ENCODE results near the gene AHCY.

Gene AHCY

GRCh38 chr20:34240693-34241615 lies 62.2 kb downstream of the AHCY start, which contains the start of gene ASIP:
Gene ASIP (plus strand): TSS chr20:34241423. CDS start chr20:34260375, 18,952 bp downstream.
- no peak within 1 kb of the TSS for H3K4me3 ChIP-seq (ENCODE audit: low read length)
- no CpG with 5 or more reads among the region's 9 CpGs for WGBS (ENCODE audit: insufficient coverage, insufficient read length)

DNA sequence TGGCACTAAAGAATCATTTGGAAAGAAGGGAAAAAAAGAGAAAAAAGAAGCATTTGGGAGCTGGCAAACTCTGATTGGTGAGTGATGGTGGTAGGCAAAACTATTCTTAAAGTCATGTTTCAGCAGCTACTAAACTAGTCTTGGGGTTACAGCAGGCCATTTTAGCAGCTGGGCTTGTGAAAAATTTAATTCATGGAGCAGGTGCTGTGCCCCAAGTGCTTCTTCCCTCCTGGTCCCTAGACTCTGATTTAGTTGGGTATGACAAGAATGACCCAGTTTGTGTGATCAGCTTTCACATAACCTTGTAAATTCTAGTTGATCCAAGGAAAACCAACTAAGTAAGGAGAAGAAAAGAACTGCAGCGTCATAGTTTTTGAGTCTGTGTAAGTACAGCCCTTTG lies 63.0 kb downstream of the AHCY start:
- Histone ChIP-seq H3K36me3 (ENCODE audit: control insufficient read depth, insufficient read depth, low read length) (no peaks in the 10 kb centered on the region), H3K27ac (ENCODE audit: low read length) (no peak overlapping the region), H3K9me3 (ENCODE audit: control insufficient read depth, insufficient read depth, low read length) (no peaks in the 10 kb centered on the region), H3K27me3 (ENCODE audit: control insufficient read depth, insufficient read depth, low read length) (no peaks in the 10 kb centered on the region), H3K4me1 (ENCODE audit: control insufficient read depth, insufficient read depth, low read length) (no peaks in the 10 kb centered on the region), H3K4me3 (ENCODE audit: low read length) (no peak overlapping the region)
- WGBS (ENCODE audit: insufficient coverage, insufficient read length): no CpG with 5 or more reads among the region's 1 CpG
- DNase-seq (ENCODE audit: low read depth, low spot score): no peak

More at GRCh38 chr20:34240693-34241615, 62.2 kb downstream of the AHCY start, which contains the start of gene ASIP:
- Histone ChIP-seq H3K27me3 (ENCODE audit: control insufficient read depth, insufficient read depth, low read length) (no peaks in the 10 kb centered on the region), H3K36me3 (ENCODE audit: control insufficient read depth, insufficient read depth, low read length) (no peaks in the 10 kb centered on the region), H3K27ac (ENCODE audit: low read length) (no peak within 1 kb of the TSS), H3K4me1 (ENCODE audit: control insufficient read depth, insufficient read depth, low read length) (no peaks in the 10 kb centered on the region), H3K9me3 (ENCODE audit: control insufficient read depth, insufficient read depth, low read length) (no peaks in the 10 kb centered on the region)
- DNase-seq (ENCODE audit: low read depth, low spot score): no peak

GRCh38 chr20:34237942-34238341 lies 65.2 kb downstream of the AHCY start:
- Histone ChIP-seq H3K4me3 (ENCODE audit: low read length) (no peak overlapping the region), H3K4me1 (ENCODE audit: control insufficient read depth, insufficient read depth, low read length) (no peaks in the 10 kb centered on the region), H3K36me3 (ENCODE audit: control insufficient read depth, insufficient read depth, low read length) (no peaks in the 10 kb centered on the region), H3K27ac (ENCODE audit: low read length) (no peak overlapping the region), H3K27me3 (ENCODE audit: control insufficient read depth, insufficient read depth, low read length) (no peaks in the 10 kb centered on the region), H3K9me3 (ENCODE audit: control insufficient read depth, insufficient read depth, low read length) (no peaks in the 10 kb centered on the region)
- DNase-seq (ENCODE audit: low read depth, low spot score): no peak
- WGBS (ENCODE audit: insufficient coverage, insufficient read length): no CpG with 5 or more reads among the region's 2 CpGs

- Histone ChIP-seq H3K9me3 (ENCODE audit: control insufficient read depth, insufficient read depth, low read length) (no peaks in the 10 kb centered on the region), H3K4me1 (ENCODE audit: control insufficient read depth, insufficient read depth, low read length) (no peaks in the 10 kb centered on the region), H3K4me3 (ENCODE audit: low read length) (no peak overlapping the region), H3K27ac (ENCODE audit: low read length) (no peak overlapping the region), H3K36me3 (ENCODE audit: control insufficient read depth, insufficient read depth, low read length) (no peaks in the 10 kb centered on the region), H3K27me3 (ENCODE audit: control insufficient read depth, insufficient read depth, low read length) (no peaks in the 10 kb centered on the region)
- no peak for DNase-seq (ENCODE audit: low read depth, low spot score)
- no CpG with 5 or more reads among the region's 2 CpGs for WGBS (ENCODE audit: insufficient coverage, insufficient read length)
Observed at GRCh38 chr20:34235875-34236274, 67.3 kb downstream of the AHCY start.

DNA sequence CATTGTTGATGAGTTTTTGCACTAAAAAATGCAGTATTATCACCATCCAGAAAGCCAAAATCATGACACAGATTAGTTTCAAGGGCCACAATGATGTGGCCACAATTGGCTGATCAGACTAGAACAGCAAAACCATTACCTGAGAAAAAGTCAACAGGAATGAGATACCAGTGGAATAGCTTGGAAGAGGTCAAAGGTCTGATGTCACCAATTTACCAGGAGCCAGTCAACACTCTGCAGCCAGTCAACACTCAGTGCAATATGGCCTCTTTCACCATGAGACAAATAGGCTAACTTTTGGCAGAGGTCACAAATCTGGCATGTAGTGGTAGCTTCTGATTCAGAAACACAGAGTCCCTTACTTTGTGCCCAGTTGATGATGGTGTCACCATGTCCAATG lies 69.5 kb downstream of the AHCY start:
- H3K9me3 ChIP-seq (ENCODE audit: control insufficient read depth, insufficient read depth, low read length): no peaks in the 10 kb centered on the region
- no peak overlapping the region for H3K4me3 ChIP-seq (ENCODE audit: low read length)
- H3K27me3 ChIP-seq (ENCODE audit: control insufficient read depth, insufficient read depth, low read length): no peaks in the 10 kb centered on the region
- no peaks in the 10 kb centered on the region for H3K36me3 ChIP-seq (ENCODE audit: control insufficient read depth, insufficient read depth, low read length)
- H3K4me1 ChIP-seq (ENCODE audit: control insufficient read depth, insufficient read depth, low read length): no peaks in the 10 kb centered on the region
- no peak overlapping the region for H3K27ac ChIP-seq (ENCODE audit: low read length)
- DNase-seq (ENCODE audit: low read depth, low spot score): no peak

GRCh38 chr20:34232494-34233087 lies 70.6 kb downstream of the AHCY start:
- DNase-seq (ENCODE audit: low read depth, low spot score): no peak
- no CpG with 5 or more reads among the region's 3 CpGs for WGBS (ENCODE audit: insufficient coverage, insufficient read length)
- Histone ChIP-seq H3K9me3 (ENCODE audit: control insufficient read depth, insufficient read depth, low read length) (no peaks in the 10 kb centered on the region), H3K27ac (ENCODE audit: low read length) (no peak overlapping the region), H3K27me3 (ENCODE audit: control insufficient read depth, insufficient read depth, low read length) (no peaks in the 10 kb centered on the region), H3K36me3 (ENCODE audit: control insufficient read depth, insufficient read depth, low read length) (no peaks in the 10 kb centered on the region), H3K4me1 (ENCODE audit: control insufficient read depth, insufficient read depth, low read length) (no peaks in the 10 kb centered on the region), H3K4me3 (ENCODE audit: low read length) (no peak overlapping the region)

DNA sequence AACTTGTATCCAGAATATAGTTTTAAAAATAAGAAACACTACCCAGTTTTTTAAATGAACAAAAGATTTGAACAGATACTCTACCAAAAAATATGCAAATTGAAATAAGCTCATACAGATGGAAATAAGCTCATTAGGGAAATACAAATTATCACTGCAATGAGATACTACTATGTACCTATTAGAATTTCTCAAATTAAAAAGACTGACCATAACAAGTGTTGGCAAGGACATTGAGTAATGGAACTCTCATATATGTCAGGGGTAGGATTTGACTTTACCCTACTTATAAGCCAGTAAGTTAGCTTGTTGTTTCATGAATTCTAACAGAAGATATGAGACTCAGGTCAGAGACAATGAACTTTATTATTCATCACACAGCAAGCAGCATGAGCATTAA lies 71.5 kb downstream of the AHCY start:
- Histone ChIP-seq H3K4me3 (ENCODE audit: low read length) (no peak overlapping the region), H3K27ac (ENCODE audit: low read length) (no peak overlapping the region), H3K36me3 (ENCODE audit: control insufficient read depth, insufficient read depth, low read length) (no peaks in the 10 kb centered on the region), H3K4me1 (ENCODE audit: control insufficient read depth, insufficient read depth, low read length) (no peaks in the 10 kb centered on the region), H3K27me3 (ENCODE audit: control insufficient read depth, insufficient read depth, low read length) (no peaks in the 10 kb centered on the region), H3K9me3 (ENCODE audit: control insufficient read depth, insufficient read depth, low read length) (no peaks in the 10 kb centered on the region)
- DNase-seq (ENCODE audit: low read depth, low spot score): no peak
